Naive thymus-derived CD8-positive, alpha-beta T cell (primary cell): ENCODE results near the gene FAM47C. TPM values are rescaled to one million over a fixed set of nuclear protein-coding genes. Genes with fewer than 3 reads are reported as not detected.
A peak's percentile ranks its signal among the peaks of the same experiment; 100 is the strongest.
"Not testable (repeated sequence)": the region's sequence is repeated elsewhere in the genome, so short reads cannot be mapped to it uniquely, and the experiment has no call there.

ENCODE experiments used
- ATAC-seq, 2 donors: fragments of 150-1000 bp; cut with Tn5 transposase in 1 of 2; sonication (Bioruptor Pico), chemical (Tn5 transposase) in 1 of 2; 1 replicate in 1 of 2; 2 replicates in 1 of 2; pipeline ENCODE4 v1.10.0; 2021; ENCODE audit warnings: mild to moderate bottlenecking in 2 of 2, moderate library complexity in 2 of 2
- POLR2A ChIA-PET: fragments of 350-600 bp; sonication (Branson Sonifier 250); formaldehyde crosslinking; loops from one replicate; lab custom pipeline; 2021; ENCODE audit warnings: antibody characterized with exemption; lab: Charles Lee
- DNase-seq, 10 donors: peaks; one replicate each; pipeline versions ENCODE4 v3.0.0 to v3.0.0-alpha.2; 2020 to 2022
- H3K27ac Mint-ChIP-seq, 10 donors: one replicate each; pipeline ENCODE4 v1.8.0; 2020 to 2022; ENCODE audit warnings: mild to moderate bottlenecking in 10 of 10, mixed read lengths in 10 of 10, moderate library complexity in 4 of 10, inconsistent platforms in 1 of 10
- H3K27me3 Mint-ChIP-seq, 5 donors: one replicate each; pipeline ENCODE4 v1.8.0; 2021 to 2022; ENCODE audit warnings: mixed read lengths in 5 of 5
- H3K36me3 Mint-ChIP-seq, 3 donors: one replicate each; pipeline ENCODE4 v1.8.0; 2020 to 2022; ENCODE audit warnings: mixed read lengths in 3 of 3, mild to moderate bottlenecking in 2 of 3, inconsistent platforms in 1 of 3
- H3K4me1 Mint-ChIP-seq, 4 donors: one replicate each; pipeline ENCODE4 v1.8.0; 2021 to 2022; ENCODE audit warnings: mixed read lengths in 4 of 4
- H3K4me3 Mint-ChIP-seq, 10 donors: one replicate each; pipeline ENCODE4 v1.8.0; 2020 to 2022; ENCODE audit warnings: mild to moderate bottlenecking in 10 of 10, mixed read lengths in 10 of 10, moderate library complexity in 6 of 10, inconsistent platforms in 1 of 10
- H3K9me3 Mint-ChIP-seq, 9 donors: one replicate each; pipeline ENCODE4 v1.8.0; 2020 to 2022; ENCODE audit warnings: mixed read lengths in 9 of 9, mild to moderate bottlenecking in 3 of 9, inconsistent platforms in 1 of 9, moderate library complexity in 1 of 9
- polyA plus RNA-seq, 3 donors: library from polyadenylated mRNA; unstranded; fragments of 300-500 nt; fragmentation: Illumina TruSeq; gene quantifications; one replicate each; pipeline ENCODE4 v1.2.3, GENCODE V29; 2021
- total RNA-seq, 8 experiments: library from RNA in 2 of 8; stranded (reverse) in 2 of 8; gene quantifications; one replicate each; pipeline ENCODE4 v1.2.3 and lab custom pipeline; 2021 to 2026

FAM47C gene
- not detected for total RNA-seq
- polyA plus RNA-seq = not detected
- total RNA-seq (lab: John Stamatoyannopoulos, UW) = 0 reads per million in 6 experiments

DNA sequence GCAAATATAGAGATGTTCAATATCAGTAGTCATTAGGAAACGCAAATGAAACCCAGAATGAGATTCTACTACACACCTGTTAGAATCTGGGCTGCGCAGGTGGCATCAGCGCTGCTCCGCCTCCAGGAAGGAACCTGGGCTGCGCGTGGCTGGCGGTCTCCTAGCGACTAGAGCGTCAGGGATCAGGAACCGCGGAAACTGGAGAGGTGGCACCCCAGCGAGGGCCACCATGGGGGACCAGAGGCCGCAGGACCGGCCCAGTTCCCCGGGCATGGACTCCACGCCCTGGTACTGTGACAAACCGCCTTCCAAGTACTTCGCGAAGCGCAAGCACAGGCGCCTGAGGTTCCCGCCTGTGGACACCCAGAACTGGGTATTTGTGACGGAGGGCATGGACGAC lies at the start of gene FAM47C:
Gene FAM47C, plus strand, starts transcription at position 185 of the 400 bp plus-strand sequence. Its CDS starts 45 bp downstream, at position 230.
- DNase-seq, H3K4me3 Mint-ChIP-seq, H3K4me1 Mint-ChIP-seq, H3K9me3 Mint-ChIP-seq, H3K27me3 Mint-ChIP-seq, POLR2A ChIA-PET, H3K36me3 Mint-ChIP-seq, ATAC-seq: not testable (repeated sequence)
- peak within 1 kb of the TSS in 1 of 10 donors; percentile 27 for H3K27ac Mint-ChIP-seq

DNA sequence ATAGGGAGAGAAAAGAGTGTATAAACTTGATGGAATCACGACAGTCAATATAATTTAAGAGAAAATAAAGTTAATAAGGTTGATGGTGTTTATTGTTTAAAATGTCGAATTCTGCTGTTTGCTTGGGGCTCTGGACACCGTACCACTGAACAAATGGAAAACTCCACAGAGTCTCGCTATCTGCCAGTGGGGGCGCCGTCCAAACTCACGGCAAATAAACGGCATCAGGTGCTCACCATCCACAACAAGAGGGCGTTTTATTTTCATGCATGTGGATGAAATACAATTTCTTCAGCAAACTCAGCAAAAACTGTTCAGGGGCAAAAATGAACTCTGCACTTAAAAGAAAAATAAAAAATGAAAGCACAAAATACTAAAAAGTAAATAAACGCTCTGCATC lies 46.6 kb upstream of the FAM47C start:
- no peak for ATAC-seq
- POLR2A ChIA-PET = no interaction called here
- peaks cover 0 to 10% (median 0%) of the 10 kb centered on the region in 3 donors for H3K36me3 Mint-ChIP-seq

DNA sequence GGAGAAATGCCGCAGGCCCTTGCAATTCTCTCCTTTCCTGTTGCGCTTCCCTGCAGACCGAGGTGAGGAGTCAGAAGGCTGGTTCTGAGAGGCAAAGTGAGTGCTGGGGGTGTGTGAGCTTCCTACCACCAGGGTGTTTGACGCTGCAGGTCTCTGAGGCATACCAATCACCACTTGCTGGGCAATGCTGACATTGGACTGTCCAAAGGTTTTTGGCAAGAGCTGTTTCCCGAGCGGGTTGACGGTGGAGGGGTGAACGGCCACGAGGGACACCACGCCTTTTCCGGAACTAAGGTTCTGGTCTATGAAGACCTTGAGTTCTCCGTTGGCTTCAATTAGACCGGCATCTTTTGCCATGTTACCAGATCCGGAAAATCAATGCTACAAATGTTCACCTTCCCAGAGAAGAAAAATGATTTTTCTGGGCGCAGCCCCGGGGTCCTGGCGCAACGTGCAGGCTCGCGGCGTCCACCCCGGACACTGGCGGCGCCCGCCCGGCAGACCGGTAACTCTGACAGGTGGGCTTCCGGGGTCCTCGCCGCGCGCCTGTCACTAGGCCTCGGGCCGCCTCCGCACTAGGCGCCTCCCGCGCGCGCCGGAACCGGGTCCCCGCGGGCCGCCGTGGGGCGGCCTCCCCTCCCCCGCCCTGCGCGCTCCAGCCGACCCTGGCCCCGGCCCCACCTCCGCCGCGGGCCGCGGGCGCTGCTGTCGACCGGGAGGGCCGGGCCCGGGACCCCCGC lies 44.9 kb upstream of the FAM47C start:
- ATAC-seq = no peak
- POLR2A ChIA-PET = no interaction called here
- Mint-ChIP-seq H3K9me3 (peaks cover 0 to 7% (median 0%) of the 10 kb centered on the region in 9 donors), H3K36me3 (peaks cover 0 to 4% (median 0%) of the 10 kb centered on the region in 3 donors), H3K27ac (no peak overlapping the region), H3K4me3 (no peak overlapping the region), H3K27me3 (peaks cover 2 to 20% (median 7%) of the 10 kb centered on the region in 5 donors), H3K4me1 (no peaks in the 10 kb centered on the region)
- DNase-seq = no peak

More for the DNA sequence above, 46.6 kb upstream of the FAM47C start:
- H3K4me1 Mint-ChIP-seq = peaks cover 0 to 1% (median 0%) of the 10 kb centered on the region in 4 donors
- no peak for DNase-seq
- no peak overlapping the region for H3K4me3 Mint-ChIP-seq
- peaks cover 0 to 6% (median 0%) of the 10 kb centered on the region in 9 donors for H3K9me3 Mint-ChIP-seq
- no peak overlapping the region for H3K27ac Mint-ChIP-seq
- peaks cover 5 to 26% (median 16%) of the 10 kb centered on the region in 5 donors for H3K27me3 Mint-ChIP-seq

DNA sequence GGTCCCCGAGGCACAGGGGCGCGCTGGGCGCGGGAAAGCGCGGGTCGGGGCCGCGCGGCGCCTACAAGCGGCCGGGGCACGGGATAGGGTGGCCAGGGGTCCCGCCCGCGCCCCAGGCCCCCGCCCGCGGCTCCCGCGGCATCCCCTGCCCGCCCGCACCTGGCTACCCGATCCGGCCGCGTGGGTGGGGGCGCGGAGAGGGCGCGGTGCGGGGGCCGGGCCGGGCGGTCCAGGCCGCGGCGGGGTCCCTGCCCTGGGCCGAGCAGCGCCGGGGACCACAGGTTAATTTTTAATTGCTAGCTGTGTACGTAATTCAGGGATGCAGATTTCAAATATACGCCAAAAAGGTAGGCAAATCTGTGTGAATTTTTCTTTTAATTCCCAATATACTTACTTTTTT lies 44.3 kb upstream of the FAM47C start:
- POLR2A ChIA-PET = no interaction called here
- ATAC-seq (no peak), DNase-seq (no peak)
- Mint-ChIP-seq H3K4me3 (no peak overlapping the region), H3K27me3 (peaks cover 0 to 17% (median 2%) of the 10 kb centered on the region in 5 donors), H3K9me3 (peaks cover 0 to 5% (median 0%) of the 10 kb centered on the region in 9 donors), H3K4me1 (no peaks in the 10 kb centered on the region), H3K36me3 (peaks cover 0 to 4% (median 0%) of the 10 kb centered on the region in 3 donors), H3K27ac (no peak overlapping the region)

DNA sequence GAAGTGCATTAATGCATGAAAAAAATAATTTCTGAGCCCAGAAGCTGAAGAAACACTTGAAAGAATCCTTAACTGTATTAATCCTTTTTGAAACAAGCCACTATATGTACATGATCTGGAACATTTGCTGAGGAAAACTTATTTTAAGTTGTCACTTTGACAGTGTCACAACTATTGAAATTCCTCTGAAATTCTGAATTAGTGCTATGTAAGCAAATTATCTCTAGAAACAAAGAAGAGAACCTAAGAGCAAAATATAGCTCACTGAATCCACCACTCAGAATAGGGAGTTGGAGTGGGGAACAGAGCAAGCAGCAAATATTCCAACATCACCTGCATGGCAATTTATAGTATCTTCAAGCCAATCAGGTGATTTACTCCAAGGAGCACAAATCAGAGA lies 34.6 kb upstream of the FAM47C start:
- Mint-ChIP-seq H3K27me3 (peaks cover 0 to 3% (median 0%) of the 10 kb centered on the region in 5 donors), H3K36me3 (no peaks in the 10 kb centered on the region), H3K27ac (no peak overlapping the region), H3K9me3 (no peaks in the 10 kb centered on the region), H3K4me3 (no peak overlapping the region), H3K4me1 (no peaks in the 10 kb centered on the region)
- no peak for DNase-seq
- POLR2A ChIA-PET = no interaction called here
- no peak for ATAC-seq

DNA sequence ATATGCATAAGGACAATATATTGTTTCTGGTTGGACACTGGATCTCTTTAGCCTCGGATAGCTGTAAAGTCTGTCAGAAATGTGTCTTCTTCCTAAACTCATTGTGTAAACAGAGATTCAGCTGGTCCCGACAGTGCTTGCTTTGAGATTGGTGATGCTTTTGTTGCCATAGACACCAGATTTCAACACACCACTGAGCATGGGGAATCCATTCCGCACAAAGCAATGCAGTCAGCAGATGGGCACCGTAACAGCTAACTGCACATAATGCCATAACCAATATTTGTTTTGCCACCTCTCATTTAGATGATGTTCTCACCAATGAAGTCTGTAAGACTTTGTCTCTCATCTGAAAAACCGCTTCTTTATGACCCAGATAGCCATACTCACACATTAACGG lies 33.3 kb upstream of the FAM47C start:
- ATAC-seq (no peak), DNase-seq (no peak)
- Mint-ChIP-seq H3K9me3 (no peaks in the 10 kb centered on the region), H3K4me1 (no peaks in the 10 kb centered on the region), H3K36me3 (no peaks in the 10 kb centered on the region), H3K27me3 (peaks cover 0 to 3% (median 0%) of the 10 kb centered on the region in 5 donors), H3K27ac (no peak overlapping the region), H3K4me3 (no peak overlapping the region)
- POLR2A ChIA-PET = no interaction called here

DNA sequence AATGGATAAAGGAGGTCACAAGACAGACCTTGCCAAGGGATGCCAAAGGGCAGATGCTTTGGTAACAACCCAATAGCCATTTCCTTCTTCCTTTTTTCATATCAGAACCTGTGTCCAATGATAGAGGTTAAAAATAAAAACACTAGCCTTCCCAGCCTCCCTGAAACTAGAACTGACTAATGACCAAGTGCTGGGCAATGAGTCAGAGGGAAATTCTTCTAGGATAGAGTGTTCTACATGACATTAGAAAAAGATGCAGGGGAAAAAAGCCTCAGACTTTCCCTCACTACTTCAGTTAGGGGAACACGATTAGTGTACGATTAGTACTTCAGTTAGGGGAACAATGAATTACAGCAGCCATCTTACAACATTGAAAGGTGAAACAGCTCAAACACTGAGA lies 29.3 kb upstream of the FAM47C start:
- POLR2A ChIA-PET = no interaction called here
- H3K4me3 Mint-ChIP-seq = no peak overlapping the region
- peaks cover 0 to 5% (median 2%) of the 10 kb centered on the region in 5 donors for H3K27me3 Mint-ChIP-seq
- H3K36me3 Mint-ChIP-seq = peaks cover 0 to 4% (median 0%) of the 10 kb centered on the region in 3 donors
- DNase-seq (no peak), ATAC-seq (no peak)
- no peak overlapping the region for H3K27ac Mint-ChIP-seq
- H3K9me3 Mint-ChIP-seq = peaks cover 0 to 7% (median 0%) of the 10 kb centered on the region in 9 donors
- H3K4me1 Mint-ChIP-seq = no peaks in the 10 kb centered on the region

DNA sequence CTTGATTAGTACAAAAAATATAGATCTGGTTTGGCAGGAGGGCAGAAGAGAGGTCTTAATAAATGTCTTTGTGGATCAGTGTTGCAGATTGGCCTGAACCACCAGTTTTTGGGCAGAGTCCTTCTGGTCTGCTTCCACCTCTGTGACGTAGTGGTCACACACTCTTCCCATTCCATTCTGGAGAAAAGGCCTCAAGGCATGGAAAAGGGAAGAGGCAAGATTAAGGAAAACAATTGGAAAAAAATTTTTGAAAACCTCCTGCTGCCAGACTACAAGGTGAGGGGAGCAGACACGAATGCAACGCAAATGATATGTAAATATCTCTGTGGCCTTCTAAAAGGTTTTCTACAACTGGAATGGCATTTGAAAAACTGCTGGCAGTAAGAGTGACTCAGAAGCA lies 24.3 kb upstream of the FAM47C start:
- H3K9me3 Mint-ChIP-seq = peaks cover 0 to 13% (median 0%) of the 10 kb centered on the region in 9 donors
- no peak overlapping the region for H3K4me3 Mint-ChIP-seq
- no peak overlapping the region for H3K27ac Mint-ChIP-seq
- peaks cover 2 to 16% (median 7%) of the 10 kb centered on the region in 5 donors for H3K27me3 Mint-ChIP-seq
- ATAC-seq (no peak), DNase-seq (no peak)
- POLR2A ChIA-PET = no interaction called here
- peaks cover 0 to 8% (median 0%) of the 10 kb centered on the region in 3 donors for H3K36me3 Mint-ChIP-seq
- H3K4me1 Mint-ChIP-seq = peaks cover 0 to 5% (median 2%) of the 10 kb centered on the region in 4 donors

DNA sequence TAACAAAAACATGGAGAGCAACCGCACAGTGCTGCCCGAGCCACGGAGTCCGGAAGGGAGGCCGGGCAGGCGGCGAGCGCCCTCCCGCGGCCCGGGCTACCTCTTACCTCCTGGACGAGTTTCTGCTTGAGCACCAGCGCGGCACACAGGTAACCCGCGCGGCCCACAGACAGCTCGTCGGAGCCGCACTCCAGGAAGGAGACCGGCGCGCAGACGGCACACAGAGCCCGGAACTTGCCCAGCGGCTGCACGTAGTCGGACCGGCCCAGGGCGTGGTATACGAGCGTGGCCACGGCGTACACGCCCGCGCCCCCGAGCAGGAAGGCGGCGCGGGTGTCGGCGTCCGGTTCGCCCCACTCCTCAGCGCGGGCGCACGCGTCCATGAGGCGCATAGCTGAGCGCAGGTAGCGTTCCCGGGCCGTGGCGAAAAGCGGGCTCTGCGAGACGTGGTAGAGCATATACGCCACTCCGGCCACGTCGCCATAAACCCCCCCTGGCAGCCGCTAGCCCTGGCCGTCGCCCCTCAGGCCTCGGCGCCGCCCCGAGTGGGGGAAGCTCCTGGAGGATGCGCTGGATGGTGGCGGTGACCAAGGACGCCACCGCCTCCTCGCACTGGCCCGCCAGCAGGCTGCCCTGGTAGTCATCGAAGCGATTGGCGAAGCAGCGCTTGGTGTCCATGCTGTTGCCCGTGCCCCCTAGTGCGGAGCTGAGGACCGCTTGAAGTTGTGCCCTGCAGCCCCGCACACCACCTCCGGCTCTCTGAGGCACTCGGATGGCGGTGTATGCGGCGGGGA lies 22.6 kb upstream of the FAM47C start:
- H3K36me3 Mint-ChIP-seq, H3K4me1 Mint-ChIP-seq, DNase-seq, ATAC-seq, POLR2A ChIA-PET, H3K27ac Mint-ChIP-seq: not testable (repeated sequence)
- peak overlapping the region in 4 of 10 donors; percentile 20 to 52 (median 44) for H3K4me3 Mint-ChIP-seq
- peaks cover 0 to 13% (median 0%) of the 10 kb centered on the region in 9 donors for H3K9me3 Mint-ChIP-seq
- H3K27me3 Mint-ChIP-seq = peaks cover 2 to 16% (median 7%) of the 10 kb centered on the region in 5 donors

DNA sequence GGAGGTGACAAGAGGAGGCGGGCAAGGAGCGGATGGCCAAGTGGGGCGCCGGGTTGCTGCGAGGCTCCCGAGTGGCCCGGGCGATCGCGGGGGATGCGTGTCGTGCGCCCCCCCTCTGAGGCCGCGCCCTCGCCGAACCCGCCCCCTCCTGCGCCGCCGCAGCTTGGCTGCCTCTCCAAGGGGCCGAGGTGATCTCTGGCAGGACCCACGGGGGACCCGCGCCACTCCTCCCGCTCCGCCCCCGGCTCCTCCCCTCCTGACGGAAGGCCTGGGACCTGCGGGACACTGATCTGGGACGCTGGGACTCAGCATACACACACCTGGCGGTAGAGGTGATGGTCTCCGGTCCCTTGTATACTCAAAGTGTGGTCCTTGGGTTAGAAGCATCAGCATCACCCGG lies 21.9 kb upstream of the FAM47C start:
- Mint-ChIP-seq H3K4me3 (no peak overlapping the region), H3K9me3 (peaks cover 0 to 13% (median 0%) of the 10 kb centered on the region in 9 donors), H3K27ac (no peak overlapping the region), H3K36me3 (peaks cover 0 to 8% (median 0%) of the 10 kb centered on the region in 3 donors), H3K27me3 (peaks cover 2 to 16% (median 7%) of the 10 kb centered on the region in 5 donors), H3K4me1 (peaks cover 0 to 5% (median 2%) of the 10 kb centered on the region in 4 donors)
- ATAC-seq (no peak), DNase-seq (no peak)
- POLR2A ChIA-PET = no interaction called here

DNA sequence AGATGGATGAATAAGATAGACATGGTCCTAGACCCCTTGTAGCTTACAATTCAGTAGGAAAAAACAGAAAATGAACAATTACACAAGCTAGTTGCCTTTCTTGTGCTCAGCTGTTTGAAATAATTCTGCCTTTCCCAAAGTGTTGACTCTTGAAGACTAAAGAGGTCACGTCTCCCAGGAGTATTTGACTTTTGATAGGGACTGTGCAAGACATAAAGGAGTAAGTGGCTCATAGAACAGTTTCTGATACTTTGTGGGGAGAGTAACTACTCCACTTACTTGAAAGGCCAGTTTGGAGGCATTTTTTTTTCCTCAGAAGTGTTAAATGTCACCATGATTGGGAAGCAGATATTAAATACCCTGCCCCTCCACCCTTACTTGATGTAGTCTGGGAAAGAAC lies 21.0 kb upstream of the FAM47C start:
- H3K4me1 Mint-ChIP-seq, POLR2A ChIA-PET, ATAC-seq, DNase-seq, H3K4me3 Mint-ChIP-seq, H3K36me3 Mint-ChIP-seq, H3K27ac Mint-ChIP-seq: not testable (repeated sequence)
- Mint-ChIP-seq H3K27me3 (peaks cover 2 to 16% (median 7%) of the 10 kb centered on the region in 5 donors), H3K9me3 (peaks cover 0 to 13% (median 2%) of the 10 kb centered on the region in 9 donors)

DNA sequence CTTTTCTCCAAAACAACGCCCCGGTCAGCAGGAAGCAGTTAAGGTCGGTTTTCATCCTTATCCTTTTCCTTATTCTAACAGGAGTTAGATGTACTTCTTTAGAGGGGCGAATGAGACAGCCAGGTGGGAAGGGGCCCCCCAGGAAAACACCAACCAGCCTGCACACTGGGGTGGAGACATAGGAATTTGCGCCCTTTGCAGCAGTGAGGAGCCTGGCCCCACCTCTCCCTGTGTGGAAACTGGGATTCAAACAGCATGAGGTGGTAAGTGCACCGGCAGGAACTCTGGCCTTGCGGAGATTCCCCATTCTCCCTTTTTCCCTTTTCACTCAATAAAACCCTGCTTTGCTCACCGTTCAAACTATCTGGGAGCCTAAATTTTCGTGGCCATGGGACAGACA lies 8.0 kb upstream of the FAM47C start:
- ATAC-seq (no peak), DNase-seq (no peak)
- Mint-ChIP-seq H3K4me1 (no peaks in the 10 kb centered on the region), H3K9me3 (peaks cover 0 to 9% (median 0%) of the 10 kb centered on the region in 9 donors), H3K36me3 (no peaks in the 10 kb centered on the region), H3K4me3 (no peak overlapping the region), H3K27ac (no peak overlapping the region), H3K27me3 (no peaks in the 10 kb centered on the region)
- POLR2A ChIA-PET = no interaction called here

DNA sequence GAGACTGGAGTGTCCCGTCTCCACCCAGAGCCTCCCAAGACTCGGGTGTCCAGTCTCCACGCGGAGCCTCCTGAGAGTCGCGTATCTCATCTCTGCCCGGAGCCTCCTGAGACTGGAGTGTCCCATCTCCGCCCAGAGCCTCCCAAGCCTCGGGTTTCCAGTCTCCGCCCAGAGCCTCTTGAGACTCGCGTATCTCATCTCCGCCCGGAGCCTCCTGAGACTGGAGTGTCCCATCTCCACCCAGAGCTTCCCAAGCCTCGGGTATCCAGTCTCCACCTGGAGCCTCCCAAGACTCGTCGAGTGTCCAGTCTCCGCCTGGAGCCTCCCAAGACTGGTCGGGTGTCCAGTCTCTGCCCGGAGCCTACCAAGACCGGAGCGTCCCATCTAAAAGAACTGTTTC lies 2.3 kb downstream of the FAM47C start:
- ATAC-seq (no peak), DNase-seq (no peak)
- Mint-ChIP-seq H3K27me3 (no peaks in the 10 kb centered on the region), H3K4me1 (no peaks in the 10 kb centered on the region), H3K4me3 (no peak overlapping the region), H3K9me3 (peaks cover 0 to 5% (median 2%) of the 10 kb centered on the region in 9 donors), H3K36me3 (peaks cover 0 to 5% (median 0%) of the 10 kb centered on the region in 3 donors), H3K27ac (no peak overlapping the region)
- POLR2A ChIA-PET = no interaction called here
